Measurements from ENCODE around the gene KCNH2.
"Not testable (repeated sequence)": the region's sequence is repeated elsewhere in the genome, so short reads cannot be mapped to it uniquely, and the experiment has no call there.

KCNH2 gene

DNA sequence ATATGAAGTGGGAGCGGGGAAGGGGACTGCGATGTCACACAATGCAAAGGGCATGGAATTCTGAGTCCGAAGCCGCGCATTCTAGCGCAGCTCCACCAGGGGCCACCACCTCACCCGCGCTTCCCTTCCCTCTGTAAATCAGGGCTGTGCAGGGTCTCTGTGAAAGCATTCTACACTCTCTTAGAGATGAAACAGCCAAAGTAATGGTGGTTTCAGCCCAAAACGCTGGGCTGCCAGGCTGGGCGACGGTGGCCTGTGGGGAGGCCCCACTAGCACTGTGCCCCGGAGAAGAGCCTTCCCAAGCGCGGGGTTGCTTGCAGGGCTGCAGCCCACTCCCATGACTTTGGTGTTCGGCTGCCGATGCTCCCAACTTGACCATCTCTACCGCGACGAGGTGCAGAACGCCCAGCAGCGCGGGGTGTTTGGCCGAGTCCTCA is 34.8 kb upstream of the KCNH2 start:
- no peak for DNase-seq (ENCODE audit: low read depth in 3 of 3)

- DNase-seq (ENCODE audit: low read depth in 3 of 3): no peak
Observed at GRCh38 chr7:151012031-151012692, 34.0 kb upstream of the KCNH2 start.

- not testable (repeated sequence) for DNase-seq (ENCODE audit: low read depth in 3 of 3)
Observed at GRCh38 chr7:151011616-151012015, 33.5 kb upstream of the KCNH2 start.

DNA sequence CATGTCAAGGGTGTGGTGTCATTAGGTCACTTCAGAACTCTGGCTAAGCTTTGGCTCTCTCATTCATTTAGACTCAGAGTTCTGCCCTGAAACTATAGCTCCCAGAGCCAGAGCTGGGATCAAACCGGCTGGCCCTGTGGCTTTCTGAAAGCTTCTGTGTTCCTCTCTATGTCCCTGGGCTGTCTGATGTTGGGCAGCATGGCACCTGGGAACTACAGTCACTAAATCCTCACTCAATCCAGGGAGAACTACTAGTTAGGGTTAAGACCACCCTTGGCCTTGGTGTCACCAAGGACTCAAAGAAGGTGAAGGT is 32.9 kb upstream of the KCNH2 start:
- no peak for DNase-seq (ENCODE audit: low read depth in 3 of 3)

GRCh38 chr7:151010307-151011096 is 32.4 kb upstream of the KCNH2 start:
- no peak for DNase-seq (ENCODE audit: low read depth in 3 of 3)

GRCh38 chr7:151010037-151010306 is 31.9 kb upstream of the KCNH2 start:
- DNase-seq (ENCODE audit: low read depth in 3 of 3): no peak

- DNase-seq (ENCODE audit: low read depth in 3 of 3): no peak
Observed at GRCh38 chr7:151009327-151010036, 31.4 kb upstream of the KCNH2 start.

DNA sequence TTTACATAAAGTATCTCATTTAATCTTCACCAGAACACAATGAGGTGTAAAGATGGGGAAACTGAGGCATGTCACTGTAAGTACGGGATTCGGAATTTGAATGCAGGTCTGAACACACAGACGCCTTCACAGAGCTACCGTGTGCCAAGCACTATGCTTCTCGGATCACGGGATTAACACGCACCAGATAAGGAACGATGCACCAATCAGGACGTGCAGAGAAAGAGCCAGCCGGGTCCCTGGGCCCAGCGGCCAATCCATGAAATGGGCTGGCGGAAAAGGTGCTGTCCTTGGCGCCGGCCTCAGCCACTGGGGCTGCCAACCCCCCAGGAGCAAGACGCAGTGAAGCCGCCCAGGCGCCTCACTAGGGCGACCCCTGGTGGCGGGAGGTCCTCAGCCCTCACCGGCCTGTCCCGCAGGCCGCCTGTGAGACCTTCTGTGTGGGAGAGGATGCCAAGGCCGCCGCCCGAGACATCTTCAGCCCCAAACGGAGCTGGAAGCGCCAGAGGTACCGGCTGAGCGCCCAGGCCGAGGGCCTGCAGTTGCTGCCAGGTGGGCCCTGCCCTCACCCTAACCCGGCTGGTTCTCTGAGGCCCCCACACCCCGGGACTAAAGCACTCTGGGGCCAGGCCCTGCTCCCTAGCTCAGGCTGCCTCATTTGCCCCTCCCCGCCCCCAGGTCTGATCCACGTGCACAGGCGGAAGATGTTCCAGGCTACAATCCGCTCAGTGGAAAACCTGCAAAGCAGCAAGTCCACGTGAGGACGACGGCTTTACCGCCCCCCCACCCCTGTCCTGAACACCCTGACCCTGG is 30.6 kb upstream of the KCNH2 start:
- DNase-seq (ENCODE audit: low read depth in 3 of 3): peak; percentile 54 to 77 (median 57)

DNA sequence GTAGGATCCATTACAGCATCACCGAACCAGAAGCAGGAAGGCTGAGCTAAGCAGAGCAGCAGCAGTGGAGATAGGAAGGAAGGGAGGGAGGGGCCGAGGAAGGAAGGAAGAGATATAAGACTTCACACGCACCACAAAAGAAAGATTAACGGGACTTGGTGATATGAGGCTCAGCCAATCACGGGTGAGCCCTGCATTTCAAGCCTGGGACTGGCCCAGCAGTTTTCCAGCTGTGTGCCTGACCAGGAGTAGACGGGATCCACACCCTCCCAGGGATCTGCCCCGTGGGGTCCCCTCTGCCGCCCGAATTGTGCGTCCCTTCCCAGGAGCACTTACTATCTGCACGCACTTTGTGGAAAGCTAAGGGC is 30.0 kb upstream of the KCNH2 start:
- DNase-seq (ENCODE audit: low read depth in 3 of 3): no peak

GRCh38 chr7:151007469-151007898 is 29.4 kb upstream of the KCNH2 start:
- no peak for DNase-seq (ENCODE audit: low read depth in 3 of 3)

DNA sequence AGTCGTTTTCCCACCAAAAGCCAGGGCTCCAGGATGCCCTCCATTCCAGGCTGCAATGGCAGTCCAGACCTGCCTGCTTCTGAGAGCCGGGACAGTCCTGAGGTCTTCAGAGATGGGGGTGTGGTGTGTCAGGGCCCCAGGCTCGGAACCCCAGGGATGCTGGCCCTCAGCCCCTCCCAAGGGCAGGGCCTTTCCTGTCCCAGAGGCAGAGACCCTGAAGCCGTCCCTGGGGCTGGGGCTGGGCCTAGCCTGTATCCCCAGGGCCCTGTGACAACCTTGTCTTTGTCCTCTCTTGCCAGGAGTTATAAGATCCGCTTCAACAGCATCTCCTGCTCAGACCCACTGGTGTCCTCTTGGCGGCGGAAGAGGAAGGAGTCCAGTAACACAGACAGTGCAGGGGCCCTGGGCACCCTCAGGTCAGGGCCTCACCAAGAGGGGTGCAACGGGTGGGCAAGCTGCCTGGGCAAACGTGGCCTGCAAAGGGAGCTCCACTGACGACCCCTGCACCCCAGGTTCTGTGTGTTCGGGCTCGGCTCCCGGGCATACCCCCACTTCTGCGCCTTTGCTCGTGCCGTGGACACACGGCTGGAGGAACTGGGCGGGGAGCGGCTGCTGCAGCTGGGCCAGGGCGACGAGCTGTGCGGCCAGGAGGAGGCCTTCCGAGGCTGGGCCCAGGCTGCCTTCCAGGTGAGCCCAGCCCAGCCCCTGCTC is 28.6 kb upstream of the KCNH2 start:
- DNase-seq (ENCODE audit: low read depth in 3 of 3): no peak

DNA sequence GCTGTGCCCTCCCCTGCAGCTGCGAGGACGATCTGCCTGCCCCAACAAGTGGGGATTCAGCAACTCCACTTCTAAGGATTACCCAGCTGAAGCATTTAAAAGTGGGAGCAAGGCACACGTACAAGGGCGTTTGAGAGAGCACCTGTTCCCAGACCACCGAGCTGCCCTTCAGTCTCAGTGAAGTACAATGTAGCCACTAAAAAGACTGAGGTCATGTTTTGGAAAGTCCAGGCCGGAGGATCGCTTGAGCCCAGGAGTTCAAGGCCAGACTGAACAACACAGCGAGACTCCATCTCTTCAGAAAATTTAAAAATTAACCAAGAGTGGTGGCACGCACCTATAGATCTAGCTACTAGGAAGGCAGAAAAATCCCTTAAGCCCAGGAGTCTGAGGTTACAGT is 27.4 kb upstream of the KCNH2 start:
- no peak for DNase-seq (ENCODE audit: low read depth in 3 of 3)

DNA sequence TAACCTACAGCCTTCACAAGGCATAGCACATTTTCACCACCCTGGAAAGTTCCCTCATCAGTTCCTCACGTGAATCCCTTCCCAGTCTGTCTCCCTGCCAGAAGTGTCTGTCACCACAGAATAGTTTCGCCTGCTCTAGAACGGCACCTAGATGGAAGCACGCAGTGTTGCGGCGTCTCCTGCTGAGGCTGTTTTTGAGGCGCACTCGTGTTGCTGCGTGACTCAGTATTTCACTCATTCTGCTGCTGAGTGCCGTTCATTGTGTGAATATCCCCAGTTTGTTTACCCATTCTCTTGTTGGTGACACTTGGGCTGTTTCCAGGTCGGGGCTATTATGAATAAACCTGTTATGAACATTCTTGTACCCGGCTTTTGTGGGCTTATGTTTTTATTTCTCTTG is 25.5 kb upstream of the KCNH2 start:
- no peak for DNase-seq (ENCODE audit: low read depth in 3 of 3)

- DNase-seq (ENCODE audit: low read depth in 3 of 3): no peak
Observed at GRCh38 chr7:151001546-151001945, 23.4 kb upstream of the KCNH2 start.

- no peak for DNase-seq (ENCODE audit: low read depth in 3 of 3)
Observed at GRCh38 chr7:151000897-151001495, 22.9 kb upstream of the KCNH2 start.

DNA sequence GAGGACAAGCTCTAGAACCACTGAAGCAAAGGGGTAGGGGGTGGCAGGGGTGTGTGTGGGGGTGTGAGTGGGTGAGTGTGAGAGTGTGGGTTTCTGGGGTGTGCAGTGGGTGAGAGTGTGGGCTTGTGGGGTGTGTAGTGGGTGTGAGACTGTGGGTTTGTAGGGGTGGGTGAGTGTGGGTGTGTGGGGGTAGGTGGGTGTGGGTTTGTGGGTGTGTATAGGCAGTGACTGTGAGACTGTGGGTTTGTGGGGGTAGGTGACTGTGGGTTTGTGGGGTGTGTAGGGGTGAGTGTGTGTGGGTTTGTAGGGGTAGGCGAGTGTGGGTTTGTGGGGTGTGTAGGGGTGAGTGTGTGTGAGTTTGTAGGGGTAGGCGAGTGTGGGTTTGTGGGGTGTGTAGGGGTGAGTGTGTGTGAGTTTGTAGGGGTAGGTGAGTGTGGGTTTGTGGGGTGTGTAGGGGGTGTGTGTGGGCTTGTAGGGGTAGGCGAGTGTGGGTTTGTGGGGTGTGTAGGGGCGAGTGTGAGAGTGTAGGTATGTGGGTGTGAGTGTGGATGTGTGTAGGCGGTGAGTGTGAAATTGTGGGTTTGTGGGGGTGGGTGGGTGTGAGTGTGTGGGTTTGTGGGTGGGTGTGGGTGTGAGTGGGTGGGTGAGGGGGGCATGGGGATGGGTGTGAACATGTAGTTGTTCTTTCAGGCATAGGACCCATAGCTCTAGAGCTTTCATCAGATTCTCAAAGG is 21.5 kb upstream of the KCNH2 start:
- no peak for DNase-seq (ENCODE audit: low read depth in 3 of 3)

DNA sequence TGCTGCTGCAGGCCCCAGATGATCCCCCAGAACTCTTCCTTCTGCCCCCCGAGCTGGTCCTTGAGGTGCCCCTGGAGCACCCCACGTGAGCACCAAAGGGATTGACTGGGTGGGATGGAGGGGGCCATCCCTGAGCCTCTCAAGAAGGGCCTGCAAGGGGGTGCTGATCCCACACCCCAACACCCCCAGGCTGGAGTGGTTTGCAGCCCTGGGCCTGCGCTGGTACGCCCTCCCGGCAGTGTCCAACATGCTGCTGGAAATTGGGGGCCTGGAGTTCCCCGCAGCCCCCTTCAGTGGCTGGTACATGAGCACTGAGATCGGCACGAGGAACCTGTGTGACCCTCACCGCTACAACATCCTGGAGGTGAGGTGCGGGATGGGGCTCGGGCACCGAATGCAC is 20.9 kb upstream of the KCNH2 start:
- no peak for DNase-seq (ENCODE audit: low read depth in 3 of 3)

- no peak for DNase-seq (ENCODE audit: low read depth in 3 of 3)
Observed at GRCh38 chr7:150998341-150998740, 20.2 kb upstream of the KCNH2 start.

DNA sequence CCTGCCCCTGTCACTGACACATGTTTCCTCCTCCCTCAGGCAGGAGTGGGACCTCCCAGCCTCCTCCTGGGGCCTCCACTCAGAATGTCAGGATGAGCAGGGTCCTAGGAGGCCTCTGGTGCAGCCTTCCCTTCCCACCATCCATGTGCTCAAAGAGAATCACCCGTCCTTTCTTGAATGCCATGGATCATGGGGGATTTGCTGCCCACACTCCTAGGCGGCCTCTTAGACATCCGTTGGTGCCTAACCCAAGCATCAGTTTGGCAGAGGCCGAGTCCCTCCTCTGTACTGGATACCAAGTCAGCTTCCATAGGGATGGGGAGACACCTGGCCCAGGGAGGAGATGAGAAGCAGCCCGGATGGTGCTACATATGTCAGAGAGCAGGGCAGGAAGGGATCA is 19.7 kb upstream of the KCNH2 start:
- DNase-seq (ENCODE audit: low read depth in 3 of 3): no peak

GRCh38 chr7:150997075-150997511 is 19.0 kb upstream of the KCNH2 start:
- no peak for DNase-seq (ENCODE audit: low read depth in 3 of 3)
